ENCODE data around the gene GALNTL6. TPM values are rescaled to one million over a fixed set of nuclear protein-coding genes. Genes with fewer than 3 reads are reported as not detected.

Gene GALNTL6
- total and polyA plus RNA-seq, 2 of the 4 experiments (the other 2 are of a cell fraction) = under 0.01 TPM; not detected in 1

DNA sequence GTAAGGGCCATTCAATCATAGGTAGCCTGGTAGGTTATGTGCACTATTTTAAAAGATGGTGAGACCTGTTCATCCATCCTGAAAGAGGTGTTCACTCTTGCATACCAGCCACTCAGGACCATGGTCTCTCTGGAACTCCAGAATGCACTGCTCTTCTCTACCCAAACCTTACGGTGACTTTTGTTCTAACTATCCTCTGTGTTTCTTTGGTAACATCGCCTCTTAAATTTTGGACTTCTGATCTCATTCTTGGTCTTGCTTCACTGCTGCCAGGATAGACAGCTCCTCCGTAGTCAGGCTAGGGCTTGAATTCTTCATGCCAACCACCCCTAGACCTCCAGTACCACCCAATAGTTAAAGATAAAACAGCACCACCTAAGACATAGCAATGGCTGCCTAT lies 1009.1 kb downstream of the GALNTL6 start:
- no peak overlapping the region for H2BK15ac ChIP-seq (ENCODE audit: low read depth, low read length)
- H4K8ac ChIP-seq (ENCODE audit: low read depth in 2 of 2, low read length in 2 of 2) = no peak overlapping the region
- H3K9me1 ChIP-seq (ENCODE audit: insufficient read depth, low read length) = peaks cover 4% of the 10 kb centered on the region
- no peak overlapping the region for H2BK20ac ChIP-seq (ENCODE audit: low read depth, low read length)
- in situ Hi-C loops (cut with MboI; ENCODE audit: low sequenced_read_pairs) = no loop called here
- H3K9ac ChIP-seq (ENCODE audit: low read depth, low read length) = no peak overlapping the region
- intact Hi-C loops (cut with micrococcal nuclease) = no loop called here
- H3K4me1 ChIP-seq (ENCODE audit: control insufficient read depth, insufficient read depth, low read length) = peaks cover 4% of the 10 kb centered on the region; the same call in 1 of the 2 replicates
- H3K23ac ChIP-seq (ENCODE audit: low read depth, low read length) = no peak overlapping the region
- no peak overlapping the region for H3K18ac ChIP-seq (ENCODE audit: low read depth, low read length)
- H3K79me1 ChIP-seq (ENCODE audit: low read depth in 1 of 2, low read length in 2 of 2) = no peaks in the 10 kb centered on the region
- no peak overlapping the region for H2BK5ac ChIP-seq (ENCODE audit: low read depth, low read length, poor library complexity, severe bottlenecking)
- BruUV-seq (replicated peaks) = no TSS peak
- dilution Hi-C loops (cut with HindIII; ENCODE audit: low sequenced_read_pairs, unreplicated experiment) = no loop called here
- no peak overlapping the region for H3K4me3 ChIP-seq (ENCODE audit: insufficient read depth, low read depth, low read length)
- no peak for ATAC-seq (ENCODE audit: low read depth)
- POLR2A ChIA-PET (ENCODE audit: unreplicated experiment) = no interaction called here
- H3K4ac ChIP-seq (ENCODE audit: low read depth, low read length) = no peak overlapping the region
- no peaks in the 10 kb centered on the region for H3K27me3 ChIP-seq (ENCODE audit: control insufficient read depth, insufficient read depth, low read length)
- no peak overlapping the region for H3K27ac ChIP-seq (ENCODE audit: insufficient read depth, low read length)
- H4K5ac ChIP-seq (ENCODE audit: low read depth, low read length) = no peak overlapping the region
- TF ChIP-seq, protein P1, sequence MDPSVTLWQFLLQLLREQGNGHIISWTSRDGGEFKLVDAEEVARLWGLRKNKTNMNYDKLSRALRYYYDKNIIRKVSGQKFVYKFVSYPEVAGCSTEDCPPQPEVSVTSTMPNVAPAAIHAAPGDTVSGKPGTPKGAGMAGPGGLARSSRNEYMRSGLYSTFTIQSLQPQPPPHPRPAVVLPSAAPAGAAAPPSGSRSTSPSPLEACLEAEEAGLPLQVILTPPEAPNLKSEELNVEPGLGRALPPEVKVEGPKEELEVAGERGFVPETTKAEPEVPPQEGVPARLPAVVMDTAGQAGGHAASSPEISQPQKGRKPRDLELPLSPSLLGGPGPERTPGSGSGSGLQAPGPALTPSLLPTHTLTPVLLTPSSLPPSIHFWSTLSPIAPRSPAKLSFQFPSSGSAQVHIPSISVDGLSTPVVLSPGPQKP (IDR thresholded peaks at IDR 0.05; ENCODE audit: borderline replicate concordance, low read depth, low read length) = no peak
- TF ChIP-seq RAD21 (IDR thresholded peaks at IDR 0.05; ENCODE audit: low read length) (no peak), MAZ (IDR thresholded peaks at IDR 0.05; ENCODE audit: borderline replicate concordance, low read depth, low read length) (no peak)
- no peak overlapping the region for H3K4me2 ChIP-seq (ENCODE audit: low read depth, low read length)
- H2AFZ ChIP-seq (replicated peaks; ENCODE audit: low read length, poor library complexity) = no peak overlapping the region
- CTCF ChIA-PET = no interaction called here
- no peaks in the 10 kb centered on the region for H3K9me3 ChIP-seq (ENCODE audit: control insufficient read depth, insufficient read depth, low read length)
- no peak overlapping the region for H4K91ac ChIP-seq (ENCODE audit: insufficient read depth, low read depth, low read length)
- H3K36me3 ChIP-seq (ENCODE audit: control insufficient read depth, insufficient read depth, low read length) = no peaks in the 10 kb centered on the region
- no peak overlapping the region for H2AK9ac ChIP-seq (replicated peaks; ENCODE audit: low read depth, low read length, poor library complexity)
- H3K56ac ChIP-seq (ENCODE audit: extremely low read depth, insufficient read depth, low read length) = no peak overlapping the region
- no peak overlapping the region for H2AK5ac ChIP-seq (ENCODE audit: low read depth, low read length)
- H4K20me1 ChIP-seq (ENCODE audit: insufficient read depth, low read length) = no peaks in the 10 kb centered on the region
- DNase-seq = no peak
- H3K14ac ChIP-seq (replicated peaks; ENCODE audit: low read depth, low read length) = no peak overlapping the region
- 80% methylated on average over 1 of the region's 3 CpGs; no CpG with 5 or more reads in 1 of the 2 experiments for WGBS, 2 experiments (ENCODE audit: extremely low coverage in 2 of 2, insufficient read length in 1 of 2)
- H2BK120ac ChIP-seq (ENCODE audit: low read depth, low read length) = no peak overlapping the region
